RWPE1 (cell line): Measurements from ENCODE around the gene SPATA20.

ENCODE experiments used
- CTCF ChIA-PET: fragments of 350-600 bp; sonication (Branson Sonifier 250); formaldehyde crosslinking; extraction: SDS; loops from one replicate; lab custom pipeline; 2021; lab: Yijun Ruan, JAX
- POLR2A ChIA-PET: fragments of 400-600 bp; formaldehyde crosslinking; extraction: SDS; loops from one replicate; lab custom pipeline; 2020; ENCODE audit warnings: antibody characterized with exemption; ENCODE audit not compliant: low non-redundant PET; lab: Yijun Ruan, JAX
- DNase-seq: peaks from one replicate; pipeline ENCODE4 v3.0.0; 2012; ENCODE audit warnings: low spot score
- H3K27ac ChIP-seq: fragments of 450-650 bp; 2 replicates; pipeline ENCODE4 v1.5.1; 2017
- TF ChIP-seq, protein P1 (sequence below): fragments of 450-650 bp; conservative IDR thresholded peaks from 2 replicates; pipeline ENCODE4 v1.5.1; 2017; ENCODE audit warnings: low read depth, mild to moderate bottlenecking

The SPATA20 gene

DNA sequence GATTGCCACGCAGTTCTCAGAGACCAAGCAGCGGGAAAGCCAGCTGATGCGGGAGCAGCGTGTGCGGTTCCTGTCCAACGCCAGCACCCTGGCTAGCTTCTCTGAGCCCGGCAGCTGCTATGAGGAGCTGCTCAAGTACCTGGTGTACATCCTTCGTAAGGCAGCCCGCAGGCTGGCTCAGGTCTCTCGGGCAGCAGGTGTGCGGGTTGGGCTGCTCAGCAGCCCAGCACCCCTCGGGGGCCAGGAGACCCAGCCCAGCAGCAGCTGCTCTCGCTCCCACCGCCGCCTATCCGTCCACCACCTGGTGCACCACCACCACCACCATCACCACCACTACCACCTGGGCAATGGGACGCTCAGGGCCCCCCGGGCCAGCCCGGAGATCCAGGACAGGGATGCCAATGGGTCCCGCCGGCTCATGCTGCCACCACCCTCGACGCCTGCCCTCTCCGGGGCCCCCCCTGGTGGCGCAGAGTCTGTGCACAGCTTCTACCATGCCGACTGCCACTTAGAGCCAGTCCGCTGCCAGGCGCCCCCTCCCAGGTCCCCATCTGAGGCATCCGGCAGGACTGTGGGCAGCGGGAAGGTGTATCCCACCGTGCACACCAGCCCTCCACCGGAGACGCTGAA, 28.7 kb downstream of the SPATA20 start:
- POLR2A ChIA-PET = no interaction called here
- DNase-seq = no peak
- CTCF ChIA-PET = interaction anchor here (0.6 to 1.0 kb wide), 2 partner anchors 25 to 232 kb away, joined by 3 to 5 read pairs; no protein-coding TSS in a partner anchor
- H3K27ac ChIP-seq = no peak overlapping the region
- TF ChIP-seq, protein P1, sequence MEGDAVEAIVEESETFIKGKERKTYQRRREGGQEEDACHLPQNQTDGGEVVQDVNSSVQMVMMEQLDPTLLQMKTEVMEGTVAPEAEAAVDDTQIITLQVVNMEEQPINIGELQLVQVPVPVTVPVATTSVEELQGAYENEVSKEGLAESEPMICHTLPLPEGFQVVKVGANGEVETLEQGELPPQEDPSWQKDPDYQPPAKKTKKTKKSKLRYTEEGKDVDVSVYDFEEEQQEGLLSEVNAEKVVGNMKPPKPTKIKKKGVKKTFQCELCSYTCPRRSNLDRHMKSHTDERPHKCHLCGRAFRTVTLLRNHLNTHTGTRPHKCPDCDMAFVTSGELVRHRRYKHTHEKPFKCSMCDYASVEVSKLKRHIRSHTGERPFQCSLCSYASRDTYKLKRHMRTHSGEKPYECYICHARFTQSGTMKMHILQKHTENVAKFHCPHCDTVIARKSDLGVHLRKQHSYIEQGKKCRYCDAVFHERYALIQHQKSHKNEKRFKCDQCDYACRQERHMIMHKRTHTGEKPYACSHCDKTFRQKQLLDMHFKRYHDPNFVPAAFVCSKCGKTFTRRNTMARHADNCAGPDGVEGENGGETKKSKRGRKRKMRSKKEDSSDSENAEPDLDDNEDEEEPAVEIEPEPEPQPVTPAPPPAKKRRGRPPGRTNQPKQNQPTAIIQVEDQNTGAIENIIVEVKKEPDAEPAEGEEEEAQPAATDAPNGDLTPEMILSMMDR = no peak

DNA sequence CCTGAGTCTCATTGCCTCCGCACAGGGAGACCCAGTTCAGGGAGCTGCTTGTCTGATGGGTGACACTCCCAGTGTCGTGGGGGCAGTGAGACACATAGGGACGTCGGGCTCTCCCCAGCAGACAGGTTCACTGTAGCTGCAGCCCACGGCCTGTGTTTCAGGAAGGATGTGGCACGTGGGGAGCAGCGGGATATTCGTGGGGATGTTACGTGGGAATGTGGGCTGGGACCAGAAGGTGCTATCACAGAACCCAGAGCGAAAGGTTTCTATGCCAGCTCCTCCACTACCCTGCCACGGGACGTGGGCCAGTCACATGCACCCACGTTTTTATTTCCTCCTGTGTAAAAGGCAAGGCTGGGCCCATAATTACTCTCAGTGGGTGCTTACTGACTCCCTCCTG, 29.9 kb downstream of the SPATA20 start:
- CTCF ChIA-PET = no interaction called here
- TF ChIP-seq, protein P1 = no peak
- POLR2A ChIA-PET = no interaction called here
- no peak overlapping the region for H3K27ac ChIP-seq
- DNase-seq = no peak

DNA sequence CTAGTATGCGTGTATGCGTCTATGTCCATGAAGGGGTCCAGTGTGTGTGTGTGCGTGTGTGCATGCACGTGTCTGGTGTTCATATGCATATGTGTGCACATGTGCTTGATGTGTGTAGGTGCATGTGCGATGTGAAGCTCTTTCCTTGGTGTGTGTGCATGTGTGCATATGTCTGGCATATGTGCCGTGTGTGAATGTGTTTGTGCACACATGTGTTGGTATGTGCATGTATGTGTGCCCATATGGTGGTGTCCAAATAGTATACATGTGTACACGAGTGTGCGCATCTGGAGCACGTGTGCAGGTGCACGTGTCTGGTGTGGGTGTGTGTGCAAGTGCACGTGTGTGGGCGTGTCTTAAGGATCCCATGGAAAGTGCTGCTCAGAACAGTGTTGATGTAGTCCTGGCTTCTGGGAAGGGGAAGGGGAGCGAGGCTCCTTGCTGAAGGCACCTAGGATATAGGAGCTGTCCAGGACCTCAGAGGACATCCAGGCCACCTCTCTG, 30.5 kb downstream of the SPATA20 start:
- POLR2A ChIA-PET = no interaction called here
- TF ChIP-seq, protein P1 = no peak
- DNase-seq = no peak
- no peak overlapping the region for H3K27ac ChIP-seq
- CTCF ChIA-PET = no interaction called here

DNA sequence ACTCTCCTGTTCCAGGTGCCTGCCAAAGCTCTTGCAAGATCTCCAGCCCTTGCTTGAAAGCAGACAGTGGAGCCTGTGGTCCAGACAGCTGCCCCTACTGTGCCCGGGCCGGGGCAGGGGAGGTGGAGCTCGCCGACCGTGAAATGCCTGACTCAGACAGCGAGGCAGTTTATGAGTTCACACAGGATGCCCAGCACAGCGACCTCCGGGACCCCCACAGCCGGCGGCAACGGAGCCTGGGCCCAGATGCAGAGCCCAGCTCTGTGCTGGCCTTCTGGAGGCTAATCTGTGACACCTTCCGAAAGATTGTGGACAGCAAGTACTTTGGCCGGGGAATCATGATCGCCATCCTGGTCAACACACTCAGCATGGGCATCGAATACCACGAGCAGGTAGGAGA, 31.2 kb downstream of the SPATA20 start:
- no peak overlapping the region for H3K27ac ChIP-seq
- DNase-seq = no peak
- TF ChIP-seq, protein P1 = no peak
- POLR2A ChIA-PET = no interaction called here
- CTCF ChIA-PET = no interaction called here

DNA sequence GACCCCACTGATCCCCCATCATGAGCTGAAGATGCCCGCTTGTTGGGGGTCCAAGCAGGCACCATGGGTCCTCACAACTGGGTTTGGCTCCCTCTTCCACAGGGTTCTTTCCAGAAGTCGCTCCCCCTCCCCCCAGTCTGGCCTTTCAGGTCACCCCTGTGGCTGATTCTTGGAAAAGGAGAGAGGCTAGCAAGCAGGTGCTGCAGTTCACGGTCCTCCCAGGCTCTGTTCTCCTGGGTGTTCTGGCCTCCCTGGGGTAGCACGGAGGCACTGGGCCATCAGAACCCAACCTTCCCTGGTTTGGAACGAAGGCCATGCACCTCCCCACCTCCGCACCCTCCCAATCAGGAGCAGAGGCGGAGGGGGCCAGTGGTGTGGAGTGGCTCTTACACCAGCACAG, 32.4 kb downstream of the SPATA20 start:
- CTCF ChIA-PET = no interaction called here
- DNase-seq = no peak
- H3K27ac ChIP-seq = no peak overlapping the region
- TF ChIP-seq, protein P1 = no peak
- POLR2A ChIA-PET = no interaction called here

DNA sequence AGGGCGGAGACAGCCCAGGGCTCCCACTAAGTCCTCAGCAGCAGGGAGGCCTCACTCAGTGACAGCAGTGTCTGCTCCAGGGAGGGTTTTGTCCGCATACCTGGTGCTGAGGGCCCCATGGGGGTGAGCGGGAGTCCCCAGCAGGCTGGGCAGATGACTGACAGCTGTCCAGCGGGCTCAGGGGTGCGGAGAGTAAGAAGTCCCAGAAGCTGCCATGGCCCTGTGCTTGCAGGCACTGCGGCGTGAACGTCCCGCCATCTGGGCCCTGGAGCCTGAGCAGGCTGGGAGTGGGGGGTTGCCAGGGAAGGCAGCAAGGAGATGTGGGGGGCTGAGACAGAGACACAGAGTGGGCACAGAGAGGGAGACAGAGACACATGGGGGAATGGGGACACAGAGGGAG, 33.7 kb downstream of the SPATA20 start:
- TF ChIP-seq, protein P1 = no peak
- H3K27ac ChIP-seq = no peak overlapping the region
- CTCF ChIA-PET = no interaction called here
- POLR2A ChIA-PET = interaction anchor here (0.5 kb wide), 1 partner anchor 50 kb away, joined by 3 read pairs; no protein-coding TSS in a partner anchor
- DNase-seq = no peak
